Endodermal cell (in vitro differentiated cells): ENCODE results near the gene PIN4. TPM values are rescaled to one million over a fixed set of nuclear protein-coding genes. Genes with fewer than 3 reads are reported as not detected.

ENCODE experiments used
- DNase-seq: peaks from one replicate; pipeline ENCODE4 v3.0.0-alpha.2; 2017
- H3K27ac ChIP-seq: 2 replicates; pipeline ENCODE4 v1.5.1; 2013; ENCODE audit warnings: mild to moderate bottlenecking, low read depth, low read length, moderate library complexity
- H3K27me3 ChIP-seq: 2 replicates; pipeline ENCODE4 v1.6.1; 2013; ENCODE audit warnings: mild to moderate bottlenecking, low read length, moderate library complexity; ENCODE audit not compliant: insufficient read depth, control insufficient read depth, poor library complexity, severe bottlenecking
- H3K36me3 ChIP-seq: 2 replicates; pipeline ENCODE4 v1.7.0; 2013; ENCODE audit warnings: mild to moderate bottlenecking, low read length, moderate library complexity; ENCODE audit not compliant: control insufficient read depth, insufficient read depth
- H3K4me1 ChIP-seq: one replicate; pipeline ENCODE4 v1.7.0; 2013; ENCODE audit warnings: low read length; ENCODE audit not compliant: control insufficient read depth, insufficient read depth
- H3K4me3 ChIP-seq: 2 replicates; pipeline ENCODE4 v1.5.1; 2013; ENCODE audit warnings: mild to moderate bottlenecking, low read length, moderate library complexity
- H3K9ac ChIP-seq: 2 replicates; pipeline ENCODE4 v1.6.1; 2013; ENCODE audit warnings: mild to moderate bottlenecking, low read length, moderate library complexity; ENCODE audit not compliant: poor library complexity, severe bottlenecking; ENCODE audit errors: extremely low read depth
- H3K9me3 ChIP-seq: 2 replicates; pipeline ENCODE4 v1.6.1; 2013; ENCODE audit warnings: mild to moderate bottlenecking, low read length, moderate library complexity; ENCODE audit not compliant: control insufficient read depth
- H3K27ac Mint-ChIP-seq: 2 replicates; pipeline ENCODE4 v1.8.0; 2020; ENCODE audit warnings: mixed read lengths
- H3K27me3 Mint-ChIP-seq: 2 replicates; pipeline ENCODE4 v1.8.0; 2021; ENCODE audit warnings: mild to moderate bottlenecking, mixed read lengths; ENCODE audit not compliant: insufficient read depth
- H3K36me3 Mint-ChIP-seq: 2 replicates; pipeline ENCODE4 v1.8.0; 2020; ENCODE audit warnings: low read depth, mixed read lengths
- H3K4me1 Mint-ChIP-seq: 2 replicates; pipeline ENCODE4 v1.8.0; 2020; ENCODE audit warnings: mixed read lengths
- H3K4me3 Mint-ChIP-seq: 2 replicates; pipeline ENCODE4 v1.8.0; 2020; ENCODE audit warnings: mild to moderate bottlenecking, moderate library complexity, mixed read lengths
- H3K9me3 Mint-ChIP-seq: 2 replicates; pipeline ENCODE4 v1.8.0; 2020; ENCODE audit warnings: mild to moderate bottlenecking, mixed read lengths
- WGBS, 2 experiments: methylation state at CpG; one replicate each; pipeline versions ENCODE4 v1.1.5 to v1.1.7; 2013; ENCODE audit warnings: missing lambda C conversion rate in 2 of 2, mixed read lengths in 1 of 2; ENCODE audit not compliant: insufficient coverage in 1 of 2, insufficient read length in 1 of 2; 5-methylcytosine and 5-hydroxymethylcytosine counted together
- total RNA-seq, 2 donors: library from RNA; stranded (reverse); fragmentation: NEBNext Ultra II Directional in 1 of 2; extraction: Animal tissue kit (Norgen Biotek cat#: 25700) in 1 of 2; gene quantifications; 2 replicates in 1 of 2; 3 replicates in 1 of 2; pipeline ENCODE4 v1.2.1, GENCODE V29; 2021
- TF ChIP-seq, protein P1 (sequence below): fragments of 200-600 bp; sonication (generic); conservative IDR thresholded peaks from 2 replicates; pipeline ENCODE4 v1.5.0; 2021; ENCODE audit warnings: antibody characterized with exemption, mild to moderate bottlenecking

The PIN4 gene
- total RNA-seq, 2 donors from 2014 or later: 16.6 to 17.2 TPM

DNA sequence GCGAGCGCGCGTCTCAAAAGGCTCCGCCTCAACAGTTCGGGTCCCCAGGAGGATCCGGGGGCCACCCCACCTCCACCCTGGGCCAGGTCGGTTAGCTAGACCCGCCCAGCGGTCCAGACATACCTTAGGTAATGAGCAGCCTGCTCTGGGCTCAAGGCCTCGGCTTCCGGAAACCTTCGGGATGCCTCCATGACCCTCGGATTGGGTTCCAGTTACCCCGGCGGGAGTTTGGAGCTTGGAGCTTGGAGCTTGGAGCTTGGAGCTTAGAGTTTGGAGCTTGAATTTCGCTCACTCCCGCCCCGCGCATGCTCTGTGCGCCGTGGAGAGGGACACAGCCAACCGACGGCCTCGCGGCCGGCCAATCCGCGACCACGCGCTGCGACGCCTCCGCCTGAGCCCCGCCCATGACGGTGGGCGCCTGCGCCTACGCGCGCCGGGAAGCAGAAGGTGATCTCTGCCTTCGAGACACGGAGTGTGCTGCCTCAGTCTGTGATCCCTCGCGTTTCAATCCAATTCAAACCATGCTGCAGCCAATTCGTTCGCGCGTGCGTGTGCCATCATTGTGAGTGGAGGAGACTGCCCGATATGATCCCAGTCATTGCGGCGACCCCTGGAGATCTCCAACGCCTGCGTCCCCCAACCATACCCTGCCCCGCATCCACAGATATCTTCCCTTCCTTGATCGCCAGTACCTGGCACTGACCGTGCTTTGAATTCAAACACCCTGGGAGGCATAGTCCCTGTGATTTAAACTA lies 57.3 kb downstream of the PIN4 start, which contains the start of gene ERCC6L:
TSS of gene ERCC6L (minus strand) at position 307 of the 755 bp plus-strand sequence. CDS start at position 191, 116 bp downstream.
- Mint-ChIP-seq H3K9me3 (peaks cover 63% of the 10 kb centered on the region), H3K36me3 (peaks cover 23% of the 10 kb centered on the region), H3K4me3 (peak within 1 kb of the TSS; percentile 75), H3K27ac (peak within 1 kb of the TSS; percentile 87), H3K27me3 (no peaks in the 10 kb centered on the region), H3K4me1 (no peaks in the 10 kb centered on the region)
- Histone ChIP-seq H3K4me1 (no peaks in the 10 kb centered on the region), H3K36me3 (peaks cover 14% of the 10 kb centered on the region), H3K27me3 (no peaks in the 10 kb centered on the region), H3K4me3 (peak within 1 kb of the TSS; percentile 87), H3K27ac (no peak within 1 kb of the TSS), H3K9ac (peak within 1 kb of the TSS; percentile 38), H3K9me3 (no peaks in the 10 kb centered on the region)
- WGBS, 2 experiments: 0 to 3% methylated on average over 4 to 59 of the region's 59 CpGs
- TF ChIP-seq, protein P1, sequence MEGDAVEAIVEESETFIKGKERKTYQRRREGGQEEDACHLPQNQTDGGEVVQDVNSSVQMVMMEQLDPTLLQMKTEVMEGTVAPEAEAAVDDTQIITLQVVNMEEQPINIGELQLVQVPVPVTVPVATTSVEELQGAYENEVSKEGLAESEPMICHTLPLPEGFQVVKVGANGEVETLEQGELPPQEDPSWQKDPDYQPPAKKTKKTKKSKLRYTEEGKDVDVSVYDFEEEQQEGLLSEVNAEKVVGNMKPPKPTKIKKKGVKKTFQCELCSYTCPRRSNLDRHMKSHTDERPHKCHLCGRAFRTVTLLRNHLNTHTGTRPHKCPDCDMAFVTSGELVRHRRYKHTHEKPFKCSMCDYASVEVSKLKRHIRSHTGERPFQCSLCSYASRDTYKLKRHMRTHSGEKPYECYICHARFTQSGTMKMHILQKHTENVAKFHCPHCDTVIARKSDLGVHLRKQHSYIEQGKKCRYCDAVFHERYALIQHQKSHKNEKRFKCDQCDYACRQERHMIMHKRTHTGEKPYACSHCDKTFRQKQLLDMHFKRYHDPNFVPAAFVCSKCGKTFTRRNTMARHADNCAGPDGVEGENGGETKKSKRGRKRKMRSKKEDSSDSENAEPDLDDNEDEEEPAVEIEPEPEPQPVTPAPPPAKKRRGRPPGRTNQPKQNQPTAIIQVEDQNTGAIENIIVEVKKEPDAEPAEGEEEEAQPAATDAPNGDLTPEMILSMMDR: no peak
- DNase-seq: peak; percentile 96

DNA sequence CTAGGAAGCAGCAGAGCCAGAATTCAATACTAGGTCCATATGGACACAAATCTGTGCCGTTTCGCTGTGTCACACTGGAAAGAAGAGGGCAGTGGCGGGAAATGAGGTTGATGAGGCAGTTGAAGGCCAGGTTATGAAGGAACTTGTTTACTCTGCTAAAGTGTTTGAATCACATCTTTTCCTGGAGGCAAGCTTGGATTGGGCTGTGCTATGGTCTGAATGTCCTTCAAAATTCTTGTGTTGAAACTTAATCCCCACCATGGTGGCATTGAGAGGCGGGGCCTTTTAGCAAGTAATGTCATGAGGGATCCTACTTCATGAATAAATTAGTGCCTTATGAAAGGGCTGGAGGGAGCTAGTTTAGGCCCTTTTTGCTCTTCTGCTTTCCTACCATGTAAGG lies 59.4 kb downstream of the PIN4 start:
- no peaks in the 10 kb centered on the region for H3K9me3 ChIP-seq
- WGBS, 2 experiments: 96% methylated on average over 4 of the region's 4 CpGs
- H3K9me3 Mint-ChIP-seq: peaks cover 56% of the 10 kb centered on the region
- H3K27me3 Mint-ChIP-seq: no peaks in the 10 kb centered on the region
- no peak overlapping the region for H3K27ac ChIP-seq
- DNase-seq: no peak
- no peaks in the 10 kb centered on the region for H3K4me1 Mint-ChIP-seq
- no peaks in the 10 kb centered on the region for H3K4me1 ChIP-seq
- H3K4me3 Mint-ChIP-seq: no peak overlapping the region
- H3K36me3 ChIP-seq: peaks cover 5% of the 10 kb centered on the region
- TF ChIP-seq, protein P1: no peak
- no peak overlapping the region for H3K9ac ChIP-seq
- H3K27me3 ChIP-seq: no peaks in the 10 kb centered on the region
- no peak overlapping the region for H3K4me3 ChIP-seq
- H3K36me3 Mint-ChIP-seq: peaks cover 7% of the 10 kb centered on the region
- no peak overlapping the region for H3K27ac Mint-ChIP-seq

DNA sequence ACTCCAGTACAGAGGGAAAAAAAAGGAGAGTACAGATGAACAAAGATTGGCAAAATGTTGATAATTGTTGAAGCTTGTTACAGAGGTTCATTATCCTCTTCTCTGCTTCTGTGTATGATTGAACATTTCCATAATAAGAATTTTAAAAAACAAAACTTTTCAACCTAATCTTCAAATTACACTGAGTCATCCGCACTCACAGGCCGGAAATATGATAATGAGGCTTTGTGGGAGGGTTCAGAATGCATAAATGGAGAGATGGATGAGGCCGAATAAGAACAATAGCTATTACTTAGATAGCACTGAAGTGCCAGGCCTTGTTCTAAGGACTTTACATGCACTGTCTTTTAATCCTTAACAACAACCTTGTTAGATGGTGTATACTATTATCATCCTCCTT lies 61.9 kb downstream of the PIN4 start:
- no peak overlapping the region for H3K27ac Mint-ChIP-seq
- H3K27me3 ChIP-seq: no peaks in the 10 kb centered on the region
- no peak overlapping the region for H3K4me3 Mint-ChIP-seq
- no peaks in the 10 kb centered on the region for H3K27me3 Mint-ChIP-seq
- no peak overlapping the region for H3K4me3 ChIP-seq
- 81 to 100% methylated on average over 1 to 3 of the region's 3 CpGs for WGBS, 2 experiments
- H3K9me3 ChIP-seq: no peaks in the 10 kb centered on the region
- peaks cover 57% of the 10 kb centered on the region for H3K9me3 Mint-ChIP-seq
- TF ChIP-seq, protein P1: no peak
- no peak overlapping the region for H3K9ac ChIP-seq
- H3K36me3 Mint-ChIP-seq: no peaks in the 10 kb centered on the region
- DNase-seq: no peak
- H3K27ac ChIP-seq: no peak overlapping the region
- H3K36me3 ChIP-seq: no peaks in the 10 kb centered on the region
- no peaks in the 10 kb centered on the region for H3K4me1 Mint-ChIP-seq
- no peaks in the 10 kb centered on the region for H3K4me1 ChIP-seq
